ACC112 (cell line): Measurements from ENCODE around the gene FAM186B.

ENCODE experiments used
- H2AFZ ChIP-seq: fragments of 200-600 bp; sonication (generic); one replicate; pipeline ENCODE4 v1.6.0; 2017; ENCODE audit warnings: antibody characterized with exemption, low read length; ENCODE audit not compliant: unreplicated experiment
- H3K27ac ChIP-seq: fragments of 200-600 bp; sonication (generic); 2 replicates; pipeline ENCODE4 v1.5.1; 2014; ENCODE audit warnings: low read depth, mild to moderate bottlenecking, antibody characterized with exemption, low read length, moderate library complexity
- H3K27me3 ChIP-seq: fragments of 200-600 bp; sonication (generic); 2 replicates; pipeline ENCODE4 v1.6.1; 2014; ENCODE audit warnings: mild to moderate bottlenecking, antibody characterized with exemption, low read length, moderate library complexity, mixed read lengths; ENCODE audit not compliant: insufficient read depth
- H3K36me3 ChIP-seq: fragments of 200-600 bp; sonication (generic); 2 replicates; pipeline ENCODE4 v1.6.1; 2016; ENCODE audit warnings: mild to moderate bottlenecking, antibody characterized with exemption, low read length, moderate library complexity, mixed read lengths; ENCODE audit not compliant: insufficient read depth
- H3K4me1 ChIP-seq: fragments of 200-600 bp; sonication (generic); one replicate; pipeline ENCODE4 v1.6.1; 2016; ENCODE audit warnings: low read length, mixed read lengths; ENCODE audit not compliant: insufficient read depth, unreplicated experiment, control insufficient read depth
- H3K4me3 ChIP-seq: fragments of 200-600 bp; sonication (generic); 2 replicates; pipeline ENCODE4 v1.5.1; 2014; ENCODE audit warnings: mild to moderate bottlenecking, low read depth, low read length
- H3K79me2 ChIP-seq: fragments of 200-600 bp; sonication (generic); one replicate; pipeline ENCODE4 v1.6.0; 2016; ENCODE audit warnings: low read length; ENCODE audit not compliant: control insufficient read depth, unreplicated experiment, insufficient read depth

The FAM186B gene

GRCh38 chr12:49549735-49550692 lies 55.4 kb downstream of the FAM186B start:
- H3K36me3 ChIP-seq, result no peaks in the 10 kb centered on the region
- H3K27ac ChIP-seq, result no peak overlapping the region
- peaks cover 6% of the 10 kb centered on the region for H3K4me1 ChIP-seq
- H3K27me3 ChIP-seq, result peaks cover 6% of the 10 kb centered on the region; the same call in 1 of the 2 replicates
- H3K79me2 ChIP-seq, result no peaks in the 10 kb centered on the region
- no peak overlapping the region; the same call in 1 of the 2 replicates for H3K4me3 ChIP-seq
- H2AFZ ChIP-seq, result peak overlapping the region; percentile 78

DNA sequence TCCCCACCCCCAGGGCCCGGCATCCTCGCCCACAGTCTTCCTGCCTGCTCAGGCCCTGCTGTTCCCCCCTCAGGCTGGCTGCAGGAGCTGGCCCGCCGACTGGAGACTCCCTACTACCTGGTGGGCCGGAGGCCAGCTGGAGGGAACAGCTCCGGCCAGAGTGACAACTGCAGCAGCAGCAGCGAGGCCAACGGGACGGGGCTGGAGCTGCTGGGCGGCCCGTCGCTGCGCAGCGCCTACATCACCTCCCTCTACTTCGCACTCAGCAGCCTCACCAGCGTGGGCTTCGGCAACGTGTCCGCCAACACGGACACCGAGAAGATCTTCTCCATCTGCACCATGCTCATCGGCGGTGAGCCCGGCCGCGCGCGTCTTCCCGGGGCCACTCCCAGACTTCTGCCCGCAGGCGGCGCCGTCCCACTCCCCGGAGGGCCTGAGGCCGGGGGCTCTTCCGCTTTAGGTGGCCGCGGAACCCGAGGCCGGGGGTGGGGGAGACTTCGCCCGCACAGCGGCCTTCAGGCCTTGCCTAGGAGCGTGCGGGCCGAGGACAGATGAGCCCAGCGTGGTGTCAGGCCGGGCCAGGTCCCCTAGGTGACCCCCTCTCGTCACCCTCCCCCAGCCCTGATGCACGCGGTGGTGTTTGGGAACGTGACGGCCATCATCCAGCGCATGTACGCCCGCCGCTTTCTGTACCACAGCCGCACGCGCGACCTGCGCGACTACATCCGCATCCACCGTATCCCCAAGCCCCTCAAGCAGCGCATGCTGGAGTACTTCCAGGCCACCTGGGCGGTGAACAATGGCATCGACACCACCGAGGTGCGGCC lies 56.4 kb downstream of the FAM186B start:
- Histone ChIP-seq H3K27ac (no peak overlapping the region), H3K4me3 (peak overlapping the region; percentile 75), H2AFZ (peak overlapping the region; percentile 91), H3K27me3 (peaks cover 6% of the 10 kb centered on the region; the same call in 1 of the 2 replicates), H3K36me3 (no peaks in the 10 kb centered on the region), H3K79me2 (no peaks in the 10 kb centered on the region), H3K4me1 (peaks cover 6% of the 10 kb centered on the region)

- H3K4me3 ChIP-seq, result peak overlapping the region; percentile 75
- no peak overlapping the region for H3K27ac ChIP-seq
- H3K27me3 ChIP-seq, result peaks cover 6% of the 10 kb centered on the region; the same call in 1 of the 2 replicates
- no peaks in the 10 kb centered on the region for H3K36me3 ChIP-seq
- peaks cover 6% of the 10 kb centered on the region for H3K4me1 ChIP-seq
- peak overlapping the region; percentile 91 for H2AFZ ChIP-seq
- H3K79me2 ChIP-seq, result no peaks in the 10 kb centered on the region
These were observed 57.0 kb downstream of the FAM186B start for GRCh38 chr12:49548481-49548821.

- no peaks in the 10 kb centered on the region for H3K79me2 ChIP-seq
- H3K4me1 ChIP-seq, result peaks cover 6% of the 10 kb centered on the region
- no peak overlapping the region for H2AFZ ChIP-seq
- H3K27ac ChIP-seq, result no peak overlapping the region
- H3K4me3 ChIP-seq, result no peak overlapping the region
- no peaks in the 10 kb centered on the region for H3K36me3 ChIP-seq
- H3K27me3 ChIP-seq, result peaks cover 6% of the 10 kb centered on the region; the same call in 1 of the 2 replicates
These were observed 58.2 kb downstream of the FAM186B start for GRCh38 chr12:49547090-49547690.

- Histone ChIP-seq H2AFZ (no peak overlapping the region), H3K36me3 (no peaks in the 10 kb centered on the region), H3K79me2 (no peaks in the 10 kb centered on the region), H3K4me1 (peaks cover 6% of the 10 kb centered on the region), H3K4me3 (no peak overlapping the region), H3K27ac (no peak overlapping the region), H3K27me3 (peaks cover 6% of the 10 kb centered on the region; the same call in 1 of the 2 replicates)
These were observed 59.0 kb downstream of the FAM186B start for GRCh38 chr12:49546481-49546880.

GRCh38 chr12:49545815-49546214 lies 59.6 kb downstream of the FAM186B start:
- no peak overlapping the region for H3K4me3 ChIP-seq
- peaks cover 6% of the 10 kb centered on the region; the same call in 1 of the 2 replicates for H3K27me3 ChIP-seq
- H3K4me1 ChIP-seq, result peaks cover 6% of the 10 kb centered on the region
- H3K79me2 ChIP-seq, result no peaks in the 10 kb centered on the region
- no peak overlapping the region for H2AFZ ChIP-seq
- H3K27ac ChIP-seq, result no peak overlapping the region
- no peaks in the 10 kb centered on the region for H3K36me3 ChIP-seq

DNA sequence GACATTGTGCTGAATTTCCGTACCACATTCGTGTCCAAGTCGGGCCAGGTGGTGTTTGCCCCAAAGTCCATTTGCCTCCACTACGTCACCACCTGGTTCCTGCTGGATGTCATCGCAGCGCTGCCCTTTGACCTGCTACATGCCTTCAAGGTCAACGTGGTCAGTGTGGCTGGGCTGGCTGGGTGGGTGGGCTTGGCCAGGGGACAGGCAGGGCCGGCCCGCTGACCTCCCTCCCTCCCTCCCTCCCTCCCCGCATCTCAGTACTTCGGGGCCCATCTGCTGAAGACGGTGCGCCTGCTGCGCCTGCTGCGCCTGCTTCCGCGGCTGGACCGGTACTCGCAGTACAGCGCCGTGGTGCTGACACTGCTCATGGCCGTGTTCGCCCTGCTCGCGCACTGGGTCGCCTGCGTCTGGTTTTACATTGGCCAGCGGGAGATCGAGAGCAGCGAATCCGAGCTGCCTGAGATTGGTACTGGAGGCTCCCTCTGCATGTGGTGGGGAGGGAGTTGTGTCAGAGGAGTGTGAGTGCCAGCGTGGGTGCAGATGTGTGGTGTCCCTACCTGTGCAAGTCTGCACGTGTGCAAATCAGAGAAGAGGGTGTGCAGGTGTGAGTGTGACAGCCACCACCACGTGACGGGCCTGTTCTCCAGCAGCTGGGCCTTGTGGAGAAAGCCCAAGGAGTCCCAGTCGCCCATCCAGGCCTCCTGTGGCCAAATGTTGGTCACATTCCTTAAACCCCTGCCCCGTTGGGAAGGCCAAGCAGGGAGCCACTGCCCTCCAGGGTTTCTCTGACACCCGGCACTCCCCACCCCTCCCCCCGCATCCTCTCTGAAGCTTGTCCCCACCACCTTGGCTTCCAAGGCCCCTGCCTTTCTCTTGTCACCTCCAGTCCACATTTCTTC lies 61.3 kb downstream of the FAM186B start:
- H3K27me3 ChIP-seq, result peaks cover 21% of the 10 kb centered on the region
- no peak overlapping the region for H3K4me3 ChIP-seq
- no peaks in the 10 kb centered on the region for H3K36me3 ChIP-seq
- no peaks in the 10 kb centered on the region for H3K79me2 ChIP-seq
- no peak overlapping the region for H2AFZ ChIP-seq
- peaks cover 6% of the 10 kb centered on the region for H3K4me1 ChIP-seq
- H3K27ac ChIP-seq, result no peak overlapping the region

- Histone ChIP-seq H3K4me3 (no peak overlapping the region), H2AFZ (no peak overlapping the region), H3K79me2 (no peaks in the 10 kb centered on the region), H3K27ac (no peak overlapping the region), H3K27me3 (peaks cover 20% of the 10 kb centered on the region), H3K36me3 (no peaks in the 10 kb centered on the region), H3K4me1 (peaks cover under 1% of the 10 kb centered on the region)
These were observed 62.1 kb downstream of the FAM186B start for GRCh38 chr12:49543221-49543913.

- no peaks in the 10 kb centered on the region for H3K36me3 ChIP-seq
- H2AFZ ChIP-seq, result no peak overlapping the region
- H3K79me2 ChIP-seq, result no peaks in the 10 kb centered on the region
- H3K27ac ChIP-seq, result no peak overlapping the region
- peaks cover 6% of the 10 kb centered on the region for H3K4me1 ChIP-seq
- peaks cover 26% of the 10 kb centered on the region for H3K27me3 ChIP-seq
- H3K4me3 ChIP-seq, result no peak overlapping the region
These were observed 62.8 kb downstream of the FAM186B start for GRCh38 chr12:49542592-49543160.
